PC-9 (cell line): ENCODE measurements around the gene PLCG2. TPM values are rescaled to one million over a fixed set of nuclear protein-coding genes. Genes with fewer than 3 reads are reported as not detected.

ENCODE experiments used
- BruUV-seq: library from RNA; stranded (reverse); fragments of 400-500 nt; replicated peaks from 2 replicates; lab custom pipeline; 2021; lab: Mats Ljungman, UMichigan
- CTCF ChIA-PET: fragments of 300-600 bp; sonication (Branson Sonifier 250); formaldehyde crosslinking; loops from one replicate; lab custom pipeline; 2022; ENCODE audit warnings: antibody characterized with exemption; lab: Charles Lee
- POLR2A ChIA-PET: fragments of 300-600 bp; sonication (Branson Sonifier 250); formaldehyde crosslinking; loops from one replicate; lab custom pipeline; 2022; ENCODE audit warnings: antibody characterized with exemption; ENCODE audit not compliant: unreplicated experiment; lab: Charles Lee
- DNase-seq, 2 experiments: peaks; one replicate each; pipeline versions ENCODE4 v3.0.0 to v3.0.0-alpha.2; 2015 to 2022; ENCODE audit warnings: mixed read lengths in 1 of 2
- H2AFZ ChIP-seq: fragments of 200-600 bp; sonication (generic); 2 replicates; pipeline ENCODE4 v1.8.1; 2017; ENCODE audit warnings: antibody characterized with exemption
- H3F3A ChIP-seq: fragments of 200-600 bp; sonication (generic); 2 replicates; pipeline ENCODE4 v1.8.1; 2017; ENCODE audit warnings: antibody characterized with exemption, mild to moderate bottlenecking, low read depth; ENCODE audit not compliant: insufficient read depth
- H3K27ac ChIP-seq: fragments of 200-600 bp; sonication (generic); 2 replicates; pipeline ENCODE4 v1.6.1; 2016; ENCODE audit warnings: mixed run types
- H3K27me3 ChIP-seq: fragments of 200-600 bp; sonication (generic); 2 replicates; pipeline ENCODE4 v1.6.1; 2016; ENCODE audit warnings: low read depth, mixed run types; ENCODE audit not compliant: insufficient read depth
- H3K36me3 ChIP-seq: fragments of 200-600 bp; sonication (generic); 2 replicates; pipeline ENCODE4 v1.6.1; 2016; ENCODE audit warnings: low read depth, mixed run types
- H3K4me1 ChIP-seq: fragments of 200-600 bp; sonication (generic); replicated peaks from 2 replicates; pipeline ENCODE4 v1.6.1; 2016; ENCODE audit warnings: mixed run types; ENCODE audit not compliant: insufficient read depth
- H3K4me2 ChIP-seq: fragments of 200-600 bp; sonication (generic); 2 replicates; pipeline ENCODE4 v1.6.1; 2017; ENCODE audit warnings: mixed run types
- H3K4me3 ChIP-seq: fragments of 200-600 bp; sonication (generic); 2 replicates; pipeline ENCODE4 v1.6.1; 2016; ENCODE audit warnings: mixed run types
- H3K79me2 ChIP-seq: fragments of 200-600 bp; sonication (generic); 2 replicates; pipeline ENCODE4 v1.6.1; 2017; ENCODE audit warnings: low read depth, mixed run types
- H3K9me2 ChIP-seq: fragments of 200-600 bp; sonication (generic); 2 replicates; pipeline ENCODE4 v1.8.1; 2017; ENCODE audit warnings: mild to moderate bottlenecking; ENCODE audit not compliant: insufficient read depth
- H3K9me3 ChIP-seq: fragments of 200-600 bp; sonication (generic); 2 replicates; pipeline ENCODE4 v1.8.1; 2016; ENCODE audit warnings: low read depth; ENCODE audit not compliant: insufficient read depth
- H4K20me1 ChIP-seq: fragments of 200-600 bp; sonication (generic); 2 replicates; pipeline ENCODE4 v1.8.1; 2017; ENCODE audit not compliant: insufficient read depth
- CTCF ChIP-seq: fragments of 200-600 bp; sonication (generic); conservative IDR thresholded peaks from 2 replicates; pipeline ENCODE4 v1.6.1; 2017; ENCODE audit warnings: mixed run types, antibody characterized with exemption, mild to moderate bottlenecking, moderate library complexity
- EZH2 ChIP-seq: fragments of 200-600 bp; sonication (generic); IDR thresholded peaks from 2 replicates; pipeline ENCODE4 v1.8.0; 2017; ENCODE audit warnings: antibody characterized with exemption, low read depth
- intact Hi-C: fragments of 100-400 bp; cut with micrococcal nuclease; formaldehyde crosslinking; loops from one replicate; pipeline ENCODE4 v1.10.0; 2022; ENCODE audit not compliant: unreplicated experiment
- total RNA-seq: library from RNA; stranded (reverse); gene quantifications from 2 replicates; pipeline ENCODE4 v1.2.3, GENCODE V29; 2021

The PLCG2 gene
- total RNA-seq, 1 experiment from 2014 or later = 10.8 TPM

- POLR2A ChIA-PET = no interaction called here
- TF ChIP-seq EZH2 (no peak), CTCF (no peak)
- BruUV-seq = no TSS peak
- H3K36me3 ChIP-seq = no peaks in the 10 kb centered on the region
- H3K9me3 ChIP-seq = no peaks in the 10 kb centered on the region
- H3K27me3 ChIP-seq = no peaks in the 10 kb centered on the region
- H3K4me2 ChIP-seq = no peak overlapping the region
- no peak overlapping the region for H2AFZ ChIP-seq
- no peak overlapping the region for H3K4me3 ChIP-seq
- no peaks in the 10 kb centered on the region for H3K9me2 ChIP-seq
- H3K4me1 ChIP-seq = no peaks in the 10 kb centered on the region
- H3K27ac ChIP-seq = no peak overlapping the region
- intact Hi-C loops = no loop called here
- no peaks in the 10 kb centered on the region for H4K20me1 ChIP-seq
- no peaks in the 10 kb centered on the region for H3K79me2 ChIP-seq
- no peak for DNase-seq
- no peaks in the 10 kb centered on the region for H3F3A ChIP-seq
- CTCF ChIA-PET = no interaction called here
Observed at GRCh38 chr16:81908466-81909262, 129.6 kb downstream of the PLCG2 start.

- no peak overlapping the region for H2AFZ ChIP-seq
- H3K9me3 ChIP-seq = no peaks in the 10 kb centered on the region
- ChIA-PET POLR2A (no interaction called here), CTCF (no interaction called here)
- no peak overlapping the region for H3K27ac ChIP-seq
- H3F3A ChIP-seq = no peaks in the 10 kb centered on the region
- no peaks in the 10 kb centered on the region for H3K79me2 ChIP-seq
- no peak overlapping the region for H3K4me2 ChIP-seq
- no peaks in the 10 kb centered on the region for H3K36me3 ChIP-seq
- H4K20me1 ChIP-seq = no peaks in the 10 kb centered on the region
- no peaks in the 10 kb centered on the region for H3K27me3 ChIP-seq
- H3K9me2 ChIP-seq = no peaks in the 10 kb centered on the region
- TF ChIP-seq CTCF (no peak), EZH2 (no peak)
- no peaks in the 10 kb centered on the region for H3K4me1 ChIP-seq
- DNase-seq = no peak
- intact Hi-C loops = no loop called here
- no peak overlapping the region for H3K4me3 ChIP-seq
- BruUV-seq = no TSS peak
Observed at GRCh38 chr16:81910366-81910885, 131.3 kb downstream of the PLCG2 start.

- ChIA-PET POLR2A (no interaction called here), CTCF (no interaction called here)
- BruUV-seq = no TSS peak
- no peak overlapping the region for H3K4me3 ChIP-seq
- no peak for DNase-seq
- H3K27me3 ChIP-seq = no peaks in the 10 kb centered on the region
- no peak overlapping the region for H2AFZ ChIP-seq
- TF ChIP-seq EZH2 = no peak
- H3K36me3 ChIP-seq = no peaks in the 10 kb centered on the region
- H3K4me1 ChIP-seq = no peaks in the 10 kb centered on the region
- no peaks in the 10 kb centered on the region for H3K9me2 ChIP-seq
- H3K27ac ChIP-seq = no peak overlapping the region
- intact Hi-C loops = no loop called here
- H3K9me3 ChIP-seq = no peaks in the 10 kb centered on the region
- no peaks in the 10 kb centered on the region for H3K79me2 ChIP-seq
- H4K20me1 ChIP-seq = no peaks in the 10 kb centered on the region
- H3K4me2 ChIP-seq = no peak overlapping the region
- no peaks in the 10 kb centered on the region for H3F3A ChIP-seq
Observed at GRCh38 chr16:81912395-81912794, 133.3 kb downstream of the PLCG2 start.
